NCI-H1930 (cell line): Measurements from ENCODE around the gene ACVR1C.

Experiments
- DNase-seq, 2 experiments: peaks; one replicate each; lab custom pipeline; 2025; lab: John Stamatoyannopoulos, UW

Gene ACVR1C

DNA sequence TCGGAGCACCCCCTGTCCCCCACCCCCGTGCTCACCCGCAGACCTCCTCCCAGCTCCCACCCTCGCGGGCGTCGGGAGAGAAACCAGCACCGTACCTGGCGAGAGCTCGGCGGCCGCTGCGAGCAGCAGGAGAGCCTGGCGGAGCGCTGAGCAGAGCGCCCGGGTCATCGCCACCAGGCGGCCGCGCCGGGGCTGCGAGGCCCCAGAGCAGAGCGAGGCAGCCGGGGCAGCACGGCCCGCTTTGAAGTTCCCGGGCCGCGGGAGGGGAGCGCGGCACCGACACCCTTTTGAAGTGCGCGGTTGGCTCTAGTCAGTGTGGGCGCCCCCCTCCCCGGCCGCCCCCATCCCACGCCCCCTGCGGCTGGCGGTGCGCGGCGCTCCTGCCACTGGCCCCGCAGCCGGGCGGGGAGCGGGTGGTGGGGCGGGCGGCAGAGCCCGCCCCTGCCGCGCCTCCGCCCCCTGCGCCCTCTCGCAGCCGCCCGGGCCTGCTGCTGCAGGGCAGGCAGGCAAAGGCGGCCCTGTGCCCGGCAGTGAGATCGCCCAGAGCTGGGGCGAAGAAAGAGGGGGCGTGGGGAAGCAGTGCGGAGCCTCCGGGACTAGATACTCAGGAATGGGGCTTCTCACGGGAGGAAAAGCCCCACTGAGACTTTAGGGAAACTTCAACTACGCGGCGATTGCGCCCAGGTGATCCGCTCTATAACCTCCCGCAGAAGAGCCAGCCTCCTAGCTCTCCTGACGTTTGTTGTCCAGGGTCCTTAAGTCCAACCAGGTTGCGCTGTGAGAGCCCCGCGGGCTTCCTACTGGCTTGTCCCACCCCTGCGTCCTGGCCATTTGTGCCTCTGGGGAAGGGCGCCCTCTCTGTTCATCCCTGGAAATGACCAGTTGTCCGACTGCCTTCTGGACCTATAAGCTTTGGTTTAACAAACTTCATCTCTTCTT is at the start of gene ACVR1C:
Gene ACVR1C, minus strand, starts transcription at position 388 of the 939 bp plus-strand sequence. Its CDS starts 220 bp downstream, at position 168.
- peak; percentile 85 to 89 for DNase-seq

- no peak for DNase-seq
Observed at GRCh38 chr2:157677941-157678340, 49.3 kb upstream of the ACVR1C start.

DNA sequence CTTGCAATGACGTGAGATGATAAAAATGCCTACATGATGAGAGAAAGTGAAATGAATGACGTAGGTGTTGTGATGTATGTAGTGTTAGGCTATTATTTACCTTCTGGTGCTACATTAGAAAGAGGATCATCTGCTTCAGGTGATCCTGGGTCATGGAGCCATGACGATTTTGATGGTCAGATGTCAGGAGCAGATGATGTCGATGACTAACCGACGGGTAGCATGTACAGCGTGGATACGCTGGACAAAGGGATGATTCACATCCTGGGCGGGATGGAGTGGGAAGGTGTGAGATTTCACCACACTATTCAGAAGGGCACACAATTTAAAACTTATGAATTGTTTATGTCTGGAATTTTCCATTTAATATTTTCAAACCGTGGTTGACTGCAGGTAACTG is 43.5 kb upstream of the ACVR1C start:
- DNase-seq = no peak

DNA sequence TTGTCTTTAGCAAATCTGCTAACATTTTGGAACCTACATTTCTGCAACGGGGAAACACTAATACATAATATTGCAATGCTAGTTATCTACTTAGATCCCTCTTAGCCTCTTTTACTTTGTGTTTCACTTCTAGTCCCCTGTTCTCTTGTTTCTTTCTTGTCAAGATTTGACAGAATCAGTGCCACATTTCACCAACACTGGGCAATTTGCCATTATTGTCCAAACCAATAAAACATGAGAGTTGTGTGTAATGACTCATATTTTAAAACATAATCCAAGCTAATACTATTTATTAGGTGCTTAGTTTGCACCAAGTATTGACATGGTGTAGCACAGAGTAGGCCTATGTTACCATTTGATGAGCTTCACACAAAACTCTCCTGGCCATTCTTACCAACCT is 33.7 kb upstream of the ACVR1C start:
- no peak for DNase-seq

DNA sequence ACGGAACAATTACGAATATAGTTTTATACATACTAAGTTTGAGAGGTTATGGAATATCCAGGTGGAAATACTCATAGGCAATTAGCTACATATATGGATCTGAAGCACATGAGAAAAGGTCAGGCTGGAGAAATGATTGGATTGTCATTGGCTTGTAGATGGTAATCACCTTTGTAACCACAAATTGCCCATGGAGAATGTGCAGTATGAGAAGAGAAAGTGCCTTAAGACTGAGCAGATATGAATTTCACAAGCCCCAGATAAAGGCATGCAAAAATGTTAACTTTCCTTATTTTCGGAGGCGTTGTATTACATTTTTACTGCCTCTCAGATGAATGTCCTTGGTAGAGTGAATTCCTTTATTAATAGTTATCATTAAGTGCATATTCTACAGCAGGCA is 33.1 kb upstream of the ACVR1C start:
- no peak for DNase-seq

DNA sequence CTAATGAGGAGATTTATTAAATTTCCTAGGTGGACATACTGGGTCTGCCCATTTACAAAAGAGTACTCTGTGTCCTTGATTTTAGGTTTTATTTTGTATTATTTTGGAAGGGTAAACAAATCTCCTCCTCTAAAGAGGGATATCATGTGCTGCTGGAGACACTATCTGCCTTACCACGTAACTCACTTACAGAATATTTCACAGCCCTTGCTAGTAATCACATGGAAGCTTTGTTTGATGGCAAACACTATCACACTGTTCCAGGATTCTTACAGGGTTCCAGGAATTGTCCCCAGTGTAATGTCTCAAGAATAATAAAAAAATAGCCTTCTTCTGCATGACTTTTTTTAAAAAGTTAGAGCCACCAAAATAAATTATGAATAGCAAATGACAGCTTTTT is 29.2 kb upstream of the ACVR1C start:
- DNase-seq = no peak

GRCh38 chr2:157657101-157657500 is 28.4 kb upstream of the ACVR1C start:
- no peak for DNase-seq

GRCh38 chr2:157644776-157645175 is 16.1 kb upstream of the ACVR1C start:
- no peak for DNase-seq

DNA sequence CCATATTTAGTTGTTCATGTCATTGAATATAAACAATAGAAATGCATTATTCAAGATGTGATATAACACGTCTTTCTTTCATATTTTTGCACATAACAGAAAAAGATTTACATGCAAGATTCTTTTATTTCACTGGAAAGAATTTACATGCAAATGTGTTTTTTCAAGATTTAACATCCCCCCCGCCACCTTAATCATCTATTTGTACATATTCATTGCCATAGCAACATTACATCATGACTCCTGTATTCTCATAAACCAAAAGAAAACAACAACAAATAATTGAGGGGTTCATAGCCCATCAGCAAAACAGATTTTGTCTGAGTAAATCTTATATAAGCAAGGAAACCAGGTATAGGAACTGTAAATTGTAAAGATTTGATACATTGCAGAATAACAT is 3.2 kb upstream of the ACVR1C start:
- no peak for DNase-seq

DNA sequence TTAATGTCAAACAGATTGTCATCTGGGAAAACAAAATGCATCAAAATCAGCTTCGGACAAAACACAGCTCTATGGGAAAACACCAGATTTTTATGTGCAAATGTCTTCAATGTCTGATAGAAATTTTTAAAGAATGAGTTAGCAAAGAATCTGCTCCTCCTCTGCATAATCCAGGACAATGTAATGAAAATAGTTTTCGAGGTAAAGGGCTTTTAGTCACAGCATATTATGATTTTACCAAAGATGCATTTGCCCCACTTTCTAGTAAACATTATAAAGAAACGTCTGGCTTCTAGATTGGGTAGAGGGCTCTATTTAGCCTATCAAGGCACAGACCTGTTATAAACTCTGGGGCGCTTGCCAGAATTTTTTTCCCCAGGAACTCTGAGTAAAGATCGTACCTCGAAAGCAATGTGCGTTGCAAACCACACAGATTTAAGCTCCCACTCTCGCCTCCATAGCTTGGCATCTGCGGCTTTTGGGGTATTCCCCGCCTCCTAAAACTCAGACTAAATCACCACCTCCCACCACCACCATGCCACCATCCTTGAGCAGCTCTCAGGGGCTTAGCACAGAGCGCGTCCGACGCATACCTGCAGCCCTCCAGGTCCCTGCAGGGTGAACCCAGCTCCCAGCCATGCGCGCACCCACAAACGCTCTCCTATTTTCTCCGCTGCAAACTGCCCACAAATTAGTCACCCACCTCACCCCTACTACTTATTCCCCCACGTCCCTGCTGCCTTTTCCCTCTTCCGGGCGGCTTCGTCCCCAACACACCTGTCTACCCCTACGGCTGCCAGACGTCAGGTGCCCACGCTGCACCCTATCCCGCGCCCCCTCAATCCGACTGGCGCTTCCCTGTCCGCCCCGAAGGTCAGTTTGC is 829 bp downstream of the ACVR1C start:
- no peak for DNase-seq

DNA sequence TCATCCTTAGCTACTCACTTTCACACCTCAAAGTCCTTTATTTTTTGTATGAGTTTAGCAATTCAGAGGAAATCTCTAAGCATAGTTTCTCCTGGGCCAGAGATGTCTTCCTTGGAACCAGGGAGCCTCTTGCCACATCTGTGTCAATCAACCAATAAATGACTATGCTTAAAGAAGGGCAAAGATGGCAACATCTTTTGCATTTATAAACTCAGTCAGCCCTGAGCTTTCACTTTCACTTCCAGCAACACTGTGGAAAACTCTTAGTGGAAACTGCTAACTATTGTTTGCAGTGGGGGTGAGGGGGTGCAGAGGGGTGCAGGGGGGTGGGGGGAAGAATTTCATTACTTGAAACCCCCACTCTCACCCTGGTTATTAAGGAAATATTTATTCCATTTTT is 3.4 kb downstream of the ACVR1C start:
- DNase-seq = no peak

GRCh38 chr2:157620956-157621355 is 7.7 kb downstream of the ACVR1C start:
- no peak for DNase-seq

DNA sequence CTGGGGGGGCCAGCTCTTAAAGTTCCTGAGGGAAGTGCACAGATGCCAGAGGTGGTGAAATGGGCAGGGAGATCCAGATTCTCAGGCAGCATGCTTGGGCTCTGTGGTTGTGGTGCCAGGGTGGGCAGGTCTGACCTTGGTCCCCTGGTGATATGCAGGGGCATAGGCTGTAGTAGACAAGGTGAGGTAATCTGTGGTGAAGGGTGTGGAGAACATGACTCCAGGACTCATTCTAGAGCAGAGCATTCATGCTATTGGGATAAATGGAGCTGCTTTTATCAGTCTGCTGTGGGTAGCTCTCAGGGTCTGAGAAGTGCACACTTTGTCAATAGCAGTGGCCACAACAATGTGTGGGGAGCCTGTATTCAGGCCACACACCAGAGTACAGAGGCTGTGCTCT is 16.9 kb downstream of the ACVR1C start:
- DNase-seq = no peak

DNA sequence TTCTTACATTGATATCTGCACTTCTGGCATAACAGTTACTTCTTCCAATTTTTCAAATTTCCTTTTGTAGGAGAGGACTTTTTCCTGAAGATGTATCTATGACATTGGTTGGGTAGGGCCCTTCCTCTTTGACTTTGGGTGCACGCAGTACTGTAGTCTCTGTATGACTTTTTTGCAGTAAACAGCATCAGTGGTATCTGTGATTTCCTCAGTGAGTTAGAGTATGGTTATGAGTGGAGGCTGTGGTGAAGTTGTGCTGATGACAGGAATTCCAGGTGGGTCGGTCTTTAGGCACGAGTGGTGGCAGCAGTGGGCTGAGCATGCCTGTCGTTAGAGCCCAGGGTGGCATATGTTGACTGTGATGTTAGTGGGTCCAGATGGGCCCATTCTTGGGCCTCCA is 17.6 kb downstream of the ACVR1C start:
- no peak for DNase-seq

- DNase-seq = no peak
Observed at GRCh38 chr2:157606534-157606933, 22.1 kb downstream of the ACVR1C start.

DNA sequence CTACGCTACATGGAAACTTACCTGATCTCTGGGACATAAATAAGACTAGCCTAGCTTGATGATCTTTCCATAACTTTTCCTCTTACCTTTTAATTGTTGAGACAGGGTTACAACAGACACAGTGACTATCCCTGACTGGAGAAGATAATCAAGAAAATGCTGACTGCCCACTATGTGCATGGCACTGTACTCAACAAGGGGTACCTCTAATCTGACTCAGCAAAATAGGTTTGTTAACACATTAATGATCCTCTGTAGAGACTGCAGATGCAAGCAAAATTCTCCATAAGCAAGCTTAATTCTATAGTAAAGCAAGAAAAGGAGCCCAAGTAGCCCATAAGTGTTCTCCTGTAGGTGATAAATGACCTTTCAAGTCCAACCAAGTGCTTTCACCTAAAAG is 25.5 kb downstream of the ACVR1C start:
- peak in 1 of 2 experiments; percentile 24 for DNase-seq

- no peak for DNase-seq
Observed at GRCh38 chr2:157601807-157602206, 26.9 kb downstream of the ACVR1C start.

- DNase-seq = no peak
Observed at GRCh38 chr2:157596992-157597681, 31.5 kb downstream of the ACVR1C start.

- no peak for DNase-seq
Observed at GRCh38 chr2:157593411-157593810, 35.3 kb downstream of the ACVR1C start.

DNA sequence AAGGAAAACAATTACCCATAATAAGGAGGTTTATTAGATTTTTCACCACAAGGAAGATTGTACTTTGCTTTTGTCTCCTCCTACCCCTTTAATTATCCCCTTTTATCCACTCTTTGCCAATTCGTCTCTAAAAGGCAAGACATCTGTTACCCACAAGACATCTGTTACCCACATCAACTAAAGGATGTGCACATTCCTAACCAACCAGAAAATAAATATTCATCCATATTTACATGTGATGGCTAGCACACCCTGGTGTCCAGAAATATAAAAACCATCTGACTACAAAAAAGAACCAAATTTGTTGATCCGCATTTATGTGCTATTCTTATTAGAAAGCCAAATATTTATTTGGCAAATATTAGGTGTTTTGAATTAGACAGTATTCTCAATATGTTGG is 35.7 kb downstream of the ACVR1C start:
- peak; percentile 33 to 57 for DNase-seq

DNA sequence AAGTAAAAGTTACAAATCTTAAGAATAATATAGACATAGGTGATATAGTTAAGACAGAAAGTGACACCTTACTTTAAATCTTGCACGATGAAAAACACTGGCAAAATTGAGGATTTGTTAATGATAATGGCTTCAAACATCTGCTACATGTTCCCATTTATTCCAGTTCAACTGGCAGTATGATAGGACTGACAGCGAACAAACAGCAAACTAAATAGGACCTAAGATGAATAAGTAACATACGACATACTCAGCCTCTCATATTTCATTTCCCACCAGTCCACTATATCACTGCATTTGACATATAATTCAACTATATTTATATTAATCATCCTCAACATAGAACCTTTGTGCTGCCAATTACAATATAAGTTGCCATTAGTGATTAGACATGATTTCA is 36.3 kb downstream of the ACVR1C start:
- no peak for DNase-seq

DNA sequence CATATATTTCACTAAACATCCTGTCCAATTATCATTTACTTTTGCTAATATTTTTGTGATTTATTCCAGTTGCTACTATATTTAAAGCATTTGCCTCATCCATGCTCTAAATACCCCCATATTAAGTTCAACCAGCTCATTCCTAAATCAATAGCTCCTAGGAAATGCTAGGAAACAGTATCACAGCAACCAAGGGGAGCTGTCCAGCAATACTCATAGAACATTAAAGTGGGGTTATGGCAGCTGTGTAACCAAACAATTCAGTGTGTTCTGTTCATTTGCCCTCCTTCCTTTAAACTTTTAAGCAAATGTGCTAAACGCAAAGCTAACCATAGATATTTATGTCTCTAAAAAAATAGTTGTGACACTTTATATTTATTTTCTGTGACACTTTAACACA is 41.1 kb downstream of the ACVR1C start:
- peak; percentile 60 to 73 for DNase-seq
